Upper lobe of left lung (tissue), 4 donors: ENCODE measurements around the gene TUBAL3.

Experiments used
- CTCF ChIP-seq, 6 experiments: fragments of 450-650 bp in 4 of 6; fragments of 200-600 bp in 2 of 6; sonication (generic) in 2 of 6; IDR thresholded peaks; one replicate each; pipeline ENCODE4 v1.5.1; 2016 to 2019; ENCODE audit warnings: antibody characterized with exemption in 6 of 6
- EP300 ChIP-seq, 4 donors: sonication (generic); formaldehyde crosslinking; IDR thresholded peaks; one replicate each; pipeline ENCODE4 v1.5.1; 2017; ENCODE audit warnings: antibody characterized with exemption in 4 of 4, control low read depth in 2 of 4
- POLR2A ChIP-seq, 4 donors: fragments of 450-650 bp; IDR thresholded peaks; one replicate each; pipeline ENCODE4 v1.5.1; 2016 to 2017; ENCODE audit warnings: antibody characterized with exemption in 4 of 4, mild to moderate bottlenecking in 2 of 4
- POLR2AphosphoS5 ChIP-seq, 2 donors: sonication (generic); formaldehyde crosslinking; IDR thresholded peaks; one replicate each; pipeline ENCODE4 v1.5.1; 2017; ENCODE audit warnings: antibody characterized with exemption in 2 of 2

GRCh38 chr10:5402798-5403197 lies 1.8 kb downstream of the TUBAL3 start:
- TF ChIP-seq CTCF (IDR thresholded peaks at IDR 0.05) = no peak
- no peak for TF ChIP-seq POLR2A (IDR thresholded peaks at IDR 0.05)
- TF ChIP-seq EP300 (IDR thresholded peaks at IDR 0.05) = no peak
- no peak for TF ChIP-seq POLR2AphosphoS5 (IDR thresholded peaks at IDR 0.05)
